ENCODE results near the gene OFD1.

OFD1 gene

GRCh38 chrX:13756381-13756780, 21.8 kb downstream of the OFD1 start:
- no peak for FAIRE-seq

- FAIRE-seq: no peak
Measured at GRCh38 chrX:13759152-13759718, 24.7 kb downstream of the OFD1 start.

GRCh38 chrX:13760426-13760825, 25.9 kb downstream of the OFD1 start:
- FAIRE-seq: no peak

GRCh38 chrX:13761606-13762414, 27.3 kb downstream of the OFD1 start:
- no peak for FAIRE-seq

GRCh38 chrX:13763489-13763888, 28.9 kb downstream of the OFD1 start:
- no peak for FAIRE-seq

- no peak for FAIRE-seq
Measured at GRCh38 chrX:13764281-13764680, 29.7 kb downstream of the OFD1 start.

GRCh38 chrX:13764765-13765164, 30.2 kb downstream of the OFD1 start:
- FAIRE-seq: no peak

- FAIRE-seq: no peak
Measured at GRCh38 chrX:13768939-13769338, 34.4 kb downstream of the OFD1 start.

- no peak for FAIRE-seq
Measured at GRCh38 chrX:13770013-13770535, 35.5 kb downstream of the OFD1 start.

GRCh38 chrX:13774696-13775095, 40.1 kb downstream of the OFD1 start:
- FAIRE-seq: no peak

- FAIRE-seq: no peak
Measured at GRCh38 chrX:13775837-13776236, 41.3 kb downstream of the OFD1 start.

GRCh38 chrX:13776387-13776786, 41.8 kb downstream of the OFD1 start:
- FAIRE-seq: no peak

GRCh38 chrX:13778916-13779315, 44.4 kb downstream of the OFD1 start:
- FAIRE-seq: no peak

- FAIRE-seq: no peak
Measured at GRCh38 chrX:13780868-13781427, 46.4 kb downstream of the OFD1 start.

- FAIRE-seq: no peak
Measured at GRCh38 chrX:13786048-13786447, 51.5 kb downstream of the OFD1 start.

GRCh38 chrX:13790206-13791131, 55.9 kb downstream of the OFD1 start:
- FAIRE-seq: no peak

- no peak for FAIRE-seq
Measured at GRCh38 chrX:13791145-13791544, 56.6 kb downstream of the OFD1 start.

GRCh38 chrX:13791559-13791958, 57.0 kb downstream of the OFD1 start:
- no peak for FAIRE-seq

- no peak for FAIRE-seq
Measured at GRCh38 chrX:13793897-13794296, 59.3 kb downstream of the OFD1 start.

GRCh38 chrX:13794417-13794816, 59.9 kb downstream of the OFD1 start:
- no peak for FAIRE-seq

- no peak for FAIRE-seq
Measured at GRCh38 chrX:13797512-13797911, 63.0 kb downstream of the OFD1 start.

- no peak for FAIRE-seq
Measured at GRCh38 chrX:13798184-13798583, 63.6 kb downstream of the OFD1 start.

GRCh38 chrX:13803116-13803515, 68.6 kb downstream of the OFD1 start:
- no peak for FAIRE-seq
